Spinal cord (tissue), 10 donors: Measurements from ENCODE around the gene LMCD1. TPM values are rescaled to one million over a fixed set of nuclear protein-coding genes. Genes with fewer than 3 reads are reported as not detected.

ENCODE experiments used
- DNase-seq, 6 donors: peaks; one replicate each; pipeline versions ENCODE4 v3.0.0 to v3.0.0-alpha.2; 2013 to 2015; ENCODE audit warnings: low spot score in 6 of 6, low read depth in 4 of 6
- H3K27ac ChIP-seq: one replicate; pipeline ENCODE4 v1.5.1; 2013; ENCODE audit warnings: low read depth, low read length, control low read depth
- H3K27me3 ChIP-seq: one replicate; pipeline ENCODE4 v1.6.1; 2013; ENCODE audit warnings: low read length; ENCODE audit not compliant: control insufficient read depth, insufficient read depth
- H3K36me3 ChIP-seq: one replicate; pipeline ENCODE4 v1.6.1; 2013; ENCODE audit warnings: low read length; ENCODE audit not compliant: control insufficient read depth, insufficient read depth
- H3K4me1 ChIP-seq: one replicate; pipeline ENCODE4 v1.6.1; 2013; ENCODE audit warnings: low read length; ENCODE audit not compliant: control insufficient read depth, insufficient read depth
- H3K4me3 ChIP-seq: one replicate; pipeline ENCODE4 v1.5.1; 2013; ENCODE audit warnings: low read depth, low read length, control low read depth
- H3K9me3 ChIP-seq: one replicate; pipeline ENCODE4 v1.6.1; 2013; ENCODE audit warnings: low read length; ENCODE audit not compliant: control insufficient read depth, insufficient read depth
- WGBS: methylation state at CpG from one replicate; pipeline ENCODE4 v1.1.5; 2013; ENCODE audit warnings: missing lambda C conversion rate; ENCODE audit not compliant: insufficient coverage; 5-methylcytosine and 5-hydroxymethylcytosine counted together
- polyA plus RNA-seq, 2 donors: library from polyadenylated mRNA; unstranded; fragments of 120-200 nt; gene quantifications; one replicate each; pipeline ENCODE4 v1.2.1, GENCODE V29; 2013; ENCODE audit not compliant: insufficient read length in 2 of 2
- total RNA-seq, 2 donors: library from RNA; depleted of rRNA in 1 of 2; stranded (reverse); fragments of 120-200 nt in 1 of 2; fragments of >200 nt in 1 of 2; gene quantifications; one replicate each; pipeline versions ENCODE4 v1.2.3 to v1.2.4, GENCODE V29; 2013 to 2014
- donor health status: healthy.

Gene LMCD1
- total and polyA plus RNA-seq, 4 donors = 12.5 to 22.9 (median 17.1) TPM

- H3K4me1 ChIP-seq = peaks cover 16% of the 10 kb centered on the region
- peaks cover 14% of the 10 kb centered on the region for H3K36me3 ChIP-seq
- no peak overlapping the region for H3K27ac ChIP-seq
- WGBS = 94% methylated on average over 5 of the region's 5 CpGs
- no peaks in the 10 kb centered on the region for H3K27me3 ChIP-seq
- no peak for DNase-seq
- H3K4me3 ChIP-seq = no peak overlapping the region
- H3K9me3 ChIP-seq = no peaks in the 10 kb centered on the region
Measured at GRCh38 chr3:8552223-8552762, 50.7 kb downstream of the LMCD1 start.

GRCh38 chr3:8553405-8553804 is 51.8 kb downstream of the LMCD1 start:
- H3K4me1 ChIP-seq = peaks cover 16% of the 10 kb centered on the region
- H3K27ac ChIP-seq = no peak overlapping the region
- H3K4me3 ChIP-seq = no peak overlapping the region
- peaks cover 14% of the 10 kb centered on the region for H3K36me3 ChIP-seq
- no peaks in the 10 kb centered on the region for H3K9me3 ChIP-seq
- no peak for DNase-seq
- no peaks in the 10 kb centered on the region for H3K27me3 ChIP-seq
- 100% methylated on average over 2 of the region's 6 CpGs for WGBS

- DNase-seq = no peak
- Histone ChIP-seq H3K9me3 (no peaks in the 10 kb centered on the region), H3K4me3 (no peak overlapping the region), H3K4me1 (peaks cover 13% of the 10 kb centered on the region), H3K36me3 (peaks cover 11% of the 10 kb centered on the region), H3K27ac (peak overlapping the region; percentile 64), H3K27me3 (no peaks in the 10 kb centered on the region)
- WGBS = 78% methylated on average over 3 of the region's 11 CpGs
Measured at GRCh38 chr3:8554696-8555095, 53.1 kb downstream of the LMCD1 start.

GRCh38 chr3:8555113-8555661 is 53.6 kb downstream of the LMCD1 start:
- Histone ChIP-seq H3K27ac (peak overlapping the region; percentile 64), H3K36me3 (peaks cover 8% of the 10 kb centered on the region), H3K4me1 (peaks cover 13% of the 10 kb centered on the region), H3K27me3 (no peaks in the 10 kb centered on the region), H3K9me3 (no peaks in the 10 kb centered on the region), H3K4me3 (no peak overlapping the region)
- WGBS = 27% methylated on average over 4 of the region's 8 CpGs
- peak in 4 of 6 donors; percentile 19 to 67 (median 44) for DNase-seq

GRCh38 chr3:8555725-8556472 is 54.3 kb downstream of the LMCD1 start:
- DNase-seq = peak in 2 of 6 donors; percentile 29 to 59
- Histone ChIP-seq H3K9me3 (no peaks in the 10 kb centered on the region), H3K4me1 (peaks cover 13% of the 10 kb centered on the region), H3K36me3 (peaks cover 6% of the 10 kb centered on the region), H3K27me3 (no peaks in the 10 kb centered on the region), H3K27ac (no peak overlapping the region), H3K4me3 (no peak overlapping the region)
- no CpG with 5 or more reads among the region's 6 CpGs for WGBS

- no peak for DNase-seq
- Histone ChIP-seq H3K27me3 (no peaks in the 10 kb centered on the region), H3K4me3 (no peak overlapping the region), H3K9me3 (no peaks in the 10 kb centered on the region), H3K27ac (no peak overlapping the region), H3K36me3 (peaks cover 6% of the 10 kb centered on the region), H3K4me1 (peaks cover 13% of the 10 kb centered on the region)
- WGBS = 84% methylated on average over 4 of the region's 5 CpGs
Measured at GRCh38 chr3:8556473-8556869, 54.8 kb downstream of the LMCD1 start.

- no peaks in the 10 kb centered on the region for H3K9me3 ChIP-seq
- H3K27me3 ChIP-seq = no peaks in the 10 kb centered on the region
- DNase-seq = no peak
- peaks cover 6% of the 10 kb centered on the region for H3K36me3 ChIP-seq
- no peak overlapping the region for H3K27ac ChIP-seq
- H3K4me1 ChIP-seq = peaks cover 13% of the 10 kb centered on the region
- 87% methylated on average over 3 of the region's 4 CpGs for WGBS
- H3K4me3 ChIP-seq = no peak overlapping the region
Measured at GRCh38 chr3:8557298-8557697, 55.7 kb downstream of the LMCD1 start.

GRCh38 chr3:8558645-8559044 is 57.0 kb downstream of the LMCD1 start:
- Histone ChIP-seq H3K36me3 (no peaks in the 10 kb centered on the region), H3K4me3 (no peak overlapping the region), H3K9me3 (no peaks in the 10 kb centered on the region), H3K27ac (no peak overlapping the region), H3K4me1 (peaks cover 13% of the 10 kb centered on the region), H3K27me3 (no peaks in the 10 kb centered on the region)
- WGBS = no CpG with 5 or more reads among the region's 2 CpGs
- DNase-seq = no peak

GRCh38 chr3:8559351-8559750 is 57.7 kb downstream of the LMCD1 start:
- Histone ChIP-seq H3K36me3 (no peaks in the 10 kb centered on the region), H3K9me3 (no peaks in the 10 kb centered on the region), H3K4me3 (no peak overlapping the region), H3K27me3 (no peaks in the 10 kb centered on the region), H3K27ac (no peak overlapping the region), H3K4me1 (peaks cover 12% of the 10 kb centered on the region)
- DNase-seq = no peak
- WGBS = 98% methylated on average over 5 of the region's 6 CpGs
